K562 (cell line): ENCODE results near the gene TEX28. TPM values are rescaled to one million over a fixed set of nuclear protein-coding genes. Genes with fewer than 3 reads are reported as not detected.

Experiments
- ATAC-seq: fragments of 200-7000 bp; cut with Tn5 transposase; 3 replicates; pipeline ENCODE4 v1.9.1; 2020; ENCODE audit warnings: moderate library complexity
- BruUV-seq: library from RNA; stranded (reverse); fragments of 400-500 nt; replicated peaks from 2 replicates; lab custom pipeline; 2021; lab: Mats Ljungman, UMichigan
- CTCF ChIA-PET: fragments of 300-600 bp; formaldehyde crosslinking; extraction: SDS; loops from one replicate; lab custom pipeline; 2021; ENCODE audit warnings: low intra/inter-chr PET ratio; lab: Yijun Ruan, JAX
- POLR2A ChIA-PET: fragments of 300-600, 350-650 bp; sonication (Branson Sonifier 250); formaldehyde crosslinking; extraction: SDS; loops from one replicate; lab custom pipeline; 2021; ENCODE audit warnings: antibody characterized with exemption, inconsistent platforms; lab: Yijun Ruan, JAX
- DNase-seq, 4 experiments: peaks; one replicate each; pipeline versions ENCODE4 v3.0.0 to v3.0.0-alpha.2; 2011 to 2018; ENCODE audit warnings: low spot score in 3 of 4, mixed read lengths in 3 of 4; ENCODE audit errors: extremely low read depth in 1 of 4
- FAIRE-seq: peaks from 2 replicates; lab custom pipeline; 2011; peaks lifted over from hg19 to GRCh38; lab: Jason Lieb, UNC
- H2AFZ ChIP-seq: 2 replicates; pipeline ENCODE4 v1.6.0; 2011; ENCODE audit warnings: low read depth, low read length, control low read depth, inconsistent platforms
- H3K27ac ChIP-seq: fragments of 200-600 bp; 3 replicates; pipeline ENCODE4 v1.8.0; 2011; ENCODE audit warnings: low read depth, mild to moderate bottlenecking, control low read depth, inconsistent platforms, low read length, moderate library complexity, mixed read lengths; ENCODE audit errors: extremely low read depth
- H3K27me3 ChIP-seq, 2 experiments: fragments of 300-600 bp in 1 of 2; 2 replicates in 1 of 2; 3 replicates in 1 of 2; pipeline versions ENCODE4 v1.6.0 to v1.8.0; 2011; ENCODE audit warnings: inconsistent platforms in 2 of 2, low read length in 2 of 2, mild to moderate bottlenecking in 1 of 2, mixed read lengths in 1 of 2, moderate library complexity in 1 of 2; ENCODE audit not compliant: control insufficient read depth in 2 of 2, insufficient read depth in 2 of 2
- H3K36me3 ChIP-seq: fragments of 300-600 bp; 3 replicates; pipeline ENCODE4 v1.8.0; 2011; ENCODE audit warnings: mild to moderate bottlenecking, low read length, inconsistent platforms; ENCODE audit not compliant: control insufficient read depth, insufficient read depth
- H3K4me1 ChIP-seq, 2 experiments: fragments of 200-600 bp in 1 of 2; replicated peaks in 1 of 2; 2 replicates in 1 of 2; 3 replicates in 1 of 2; pipeline versions ENCODE4 v1.5.1 to v1.8.0; 2011; ENCODE audit warnings: inconsistent platforms in 2 of 2, low read length in 2 of 2, mild to moderate bottlenecking in 1 of 2, mixed read lengths in 1 of 2, moderate library complexity in 1 of 2; ENCODE audit not compliant: control insufficient read depth in 2 of 2, insufficient read depth in 2 of 2
- H3K4me2 ChIP-seq: 2 replicates; pipeline ENCODE4 v1.6.1; 2011; ENCODE audit warnings: low read length, control low read depth, inconsistent platforms, mixed read lengths; ENCODE audit not compliant: insufficient read depth
- H3K4me3 ChIP-seq: fragments of 200-600 bp; sonication (generic), shearing (Covaris generic); 2 replicates; pipeline ENCODE4 v1.5.1; 2016; ENCODE audit warnings: control low read depth, inconsistent platforms
- H3K79me2 ChIP-seq: fragments of 200-600 bp; 3 replicates; pipeline ENCODE4 v1.8.0; 2011; ENCODE audit warnings: low read length, inconsistent platforms; ENCODE audit not compliant: control insufficient read depth, insufficient read depth
- H3K9ac ChIP-seq, 2 experiments: 2 replicates each; pipeline versions ENCODE4 v1.6.0 to v1.6.1; 2011; ENCODE audit warnings: low read depth in 2 of 2, low read length in 2 of 2, control low read depth in 1 of 2, inconsistent platforms in 1 of 2, mild to moderate bottlenecking in 1 of 2, mixed read lengths in 1 of 2; ENCODE audit not compliant: insufficient read depth in 1 of 2
- H3K9me1 ChIP-seq: one replicate; pipeline ENCODE4 v1.6.0; 2011; ENCODE audit warnings: inconsistent platforms, mild to moderate bottlenecking, low read length, moderate library complexity; ENCODE audit not compliant: control insufficient read depth, insufficient read depth
- H3K9me3 ChIP-seq: replicated peaks from 2 replicates; pipeline ENCODE4 v1.5.1; 2011; ENCODE audit warnings: low read depth, low read length, inconsistent platforms; ENCODE audit not compliant: control insufficient read depth, insufficient read depth
- H4K20me1 ChIP-seq: replicated peaks from 2 replicates; pipeline ENCODE4 v1.6.1; 2011; ENCODE audit warnings: low read length, inconsistent platforms, mixed read lengths; ENCODE audit not compliant: control insufficient read depth, insufficient read depth
- AFF4 ChIP-seq: sonication (generic); formaldehyde crosslinking; IDR thresholded peaks from 2 replicates; pipeline ENCODE4 v1.8.0; 2023; ENCODE audit warnings: mild to moderate bottlenecking, missing genetic modification reagents
- ATF3 ChIP-seq, 2 experiments: fragments of 450-650 bp in 1 of 2; sonication (generic) in 1 of 2; formaldehyde crosslinking in 1 of 2; IDR thresholded peaks in 1 of 2; conservative IDR thresholded peaks in 1 of 2; 2 replicates each; pipeline versions ENCODE4 v1.6.1 to v1.8.1; 2016 to 2023; ENCODE audit warnings: mild to moderate bottlenecking in 2 of 2, moderate library complexity in 2 of 2, inconsistent platforms in 1 of 2, missing genetic modification reagents in 1 of 2
- CBX8 ChIP-seq: fragments of 200-600 bp; sonication (generic); IDR thresholded peaks from 2 replicates; pipeline ENCODE4 v1.6.1; 2012; ENCODE audit warnings: borderline replicate concordance, mixed run types, low read depth, mild to moderate bottlenecking, moderate library complexity, mixed read lengths, low read length, control low read depth, inconsistent platforms; ENCODE audit not compliant: poor library complexity, severe bottlenecking; ENCODE audit errors: extremely low read depth
- CHD4 ChIP-seq: fragments of 200-600 bp; sonication (generic); IDR thresholded peaks from 3 replicates; pipeline ENCODE4 v1.6.1; 2012; ENCODE audit warnings: low read depth, mild to moderate bottlenecking, mixed read lengths, low read length, inconsistent platforms; ENCODE audit not compliant: insufficient read depth, insufficient replicate concordance, poor library complexity, severe bottlenecking
- CREBBP ChIP-seq: IDR thresholded peaks from one replicate; pipeline ENCODE4 v1.6.1; 2012; ENCODE audit warnings: low read depth, mild to moderate bottlenecking, control low read depth, inconsistent platforms, low read length
- HDAC3 ChIP-seq: fragments of 450-650 bp; IDR thresholded peaks from 2 replicates; pipeline ENCODE4 v1.6.1; 2018; ENCODE audit warnings: borderline replicate concordance, mild to moderate bottlenecking, moderate library complexity; ENCODE audit not compliant: partially characterized antibody
- MLX ChIP-seq, 2 experiments: fragments of 450-650 bp in 1 of 2; sonication (generic) in 1 of 2; formaldehyde crosslinking; conservative IDR thresholded peaks; 2 replicates each; pipeline versions ENCODE4 v1.4.0 to v1.8.1; 2020 to 2022; ENCODE audit warnings: mild to moderate bottlenecking in 1 of 2, missing genetic modification reagents in 1 of 2
- NR1H2 ChIP-seq: sonication (generic); formaldehyde crosslinking; IDR thresholded peaks from 2 replicates; pipeline ENCODE4 v1.4.0; 2020; ENCODE audit warnings: mild to moderate bottlenecking, missing genetic modification reagents
- NR4A1 ChIP-seq, 2 experiments: fragments of 250-450 bp in 1 of 2; fragments of 450-650 bp in 1 of 2; sonication (Bioruptor Pico) in 1 of 2; IDR thresholded peaks; 2 replicates each; pipeline versions ENCODE4 v1.4.0 to v1.6.1; 2016 to 2020; ENCODE audit warnings: mild to moderate bottlenecking in 2 of 2, missing compliant biosample characterization in 1 of 2, missing genetic modification characterization in 1 of 2, moderate library complexity in 1 of 2
- PHB2 ChIP-seq: fragments of 450-650 bp; IDR thresholded peaks from 2 replicates; pipeline ENCODE4 v1.6.1; 2017; ENCODE audit warnings: low read depth
- SLC30A9 ChIP-seq: fragments of 250-450 bp; sonication (Bioruptor Pico); IDR thresholded peaks from 2 replicates; pipeline ENCODE4 v1.8.0; 2022; ENCODE audit warnings: mild to moderate bottlenecking, moderate library complexity
- TOE1 ChIP-seq, 2 experiments: fragments of 450-650 bp in 1 of 2; sonication (generic) in 1 of 2; formaldehyde crosslinking in 1 of 2; IDR thresholded peaks; 2 replicates each; pipeline versions ENCODE4 v1.7.1 to v1.8.0; 2016 to 2022; ENCODE audit warnings: borderline replicate concordance in 2 of 2, mild to moderate bottlenecking in 2 of 2, antibody characterized with exemption in 1 of 2, inconsistent platforms in 1 of 2, low read depth in 1 of 2, missing genetic modification reagents in 1 of 2, moderate library complexity in 1 of 2
- TRIM24 ChIP-seq, 2 experiments: fragments of 450-650 bp; IDR thresholded peaks; 2 replicates each; pipeline ENCODE4 v1.6.1; 2016
- ZFP1 ChIP-seq: fragments of 450-650 bp; formaldehyde crosslinking; IDR thresholded peaks from 2 replicates; pipeline ENCODE4 v1.4.0; 2020; ENCODE audit warnings: mild to moderate bottlenecking, mixed read lengths
- ZFP36 ChIP-seq: fragments of 150-350 bp; IDR thresholded peaks from 2 replicates; pipeline ENCODE4 v1.6.1; 2018; ENCODE audit warnings: low read length, low read depth; ENCODE audit not compliant: partially characterized antibody
- ZNF232 ChIP-seq: sonication (generic); formaldehyde crosslinking; IDR thresholded peaks from 2 replicates; pipeline ENCODE4 v1.8.0; 2022; ENCODE audit warnings: mild to moderate bottlenecking, missing genetic modification reagents
- WGBS: fragments of 100-300 bp; shearing (Covaris generic); methylation state at CpG from one replicate; pipeline ENCODE4 v1.1.6; 2016; ENCODE audit warnings: low coverage, mixed read lengths; ENCODE audit not compliant: insufficient coverage; ENCODE audit errors: missing lambda C conversion rate; 5-methylcytosine and 5-hydroxymethylcytosine counted together
- in situ Hi-C: fragments of 300-500 bp; cut with MboI; formaldehyde crosslinking; loops from 4 replicates; pipeline ENCODE4 v1.15.0; 2018; ENCODE audit warnings: inconsistent platforms, mixed read lengths
- intact Hi-C: fragments of 100-400 bp; cut with micrococcal nuclease; formaldehyde crosslinking; loops from 2 replicates; pipeline ENCODE4 v1.14.2; 2022
- polyA plus RNA-seq, 8 experiments: library from polyadenylated mRNA; depleted of rRNA in 4 of 8; stranded (reverse) in 5 of 8; unstranded in 3 of 8; fragments of >200 nt; fragmentation: Nextera tagmentation in 2 of 8; fragmentation: Illumina TruSeq in 1 of 8; extraction: Ambion mirVana in 2 of 8; extraction: Trizol in 1 of 8; gene quantifications; 2 replicates each; pipeline versions ENCODE4 v1.2.1 to v1.2.3, GENCODE V29; 2011 to 2014; ENCODE audit warnings: inconsistent platforms in 1 of 8, missing spikeins in 1 of 8
- total RNA-seq, 7 experiments: library from RNA; depleted of rRNA in 6 of 7; stranded (reverse); fragments of >200 nt in 6 of 7; fragmentation: Illumina TruSeq in 2 of 7; extraction: Trizol in 2 of 7; gene quantifications; 2 replicates each; pipeline versions ENCODE4 v1.2.1 to v1.2.3, GENCODE V29; 2011 to 2021; ENCODE audit warnings: low replicate concordance in 1 of 7

The TEX28 gene
- total and polyA plus RNA-seq, 9 of the 15 experiments (the other 6 are each of a cell fraction or from before 2014, with no cell fraction given), result not detected

GRCh38 chrX:154313147-154313546 is 18.2 kb upstream of the TEX28 start:
- CTCF ChIA-PET, result no interaction called here
- FAIRE-seq, result no peak
- no peak overlapping the region for H2AFZ ChIP-seq
- POLR2A ChIA-PET, result no interaction called here
- in situ Hi-C loops (loop anchor here (25.0 kb wide), 1 partner anchor 101 kb away; the partner anchor contains the start of gene OPN1MW2), intact Hi-C loops (no loop called here)
- ATAC-seq, result no peak
- H3K36me3 ChIP-seq, result no peaks in the 10 kb centered on the region
- no peaks in the 10 kb centered on the region for H3K79me2 ChIP-seq
- H3K4me1 ChIP-seq, result peaks cover 2 to 3% of the 10 kb centered on the region in 2 experiments; a peak in 3 of 5 replicates
- H3K27me3 ChIP-seq, result no peaks in the 10 kb centered on the region
- H3K9me3 ChIP-seq, result no peaks in the 10 kb centered on the region
- no peaks in the 10 kb centered on the region for H4K20me1 ChIP-seq
- H3K27ac ChIP-seq, result no peak overlapping the region
- DNase-seq, result no peak
- BruUV-seq, result no TSS peak
- no peak overlapping the region for H3K9ac ChIP-seq
- H3K4me2 ChIP-seq, result no peak overlapping the region
- no peaks in the 10 kb centered on the region for H3K9me1 ChIP-seq
- WGBS, result 71% methylated on average over 5 of the region's 5 CpGs
- no peak overlapping the region for H3K4me3 ChIP-seq
- TF ChIP-seq ZFP1 (CRISPR knock-in tag), result no peak
- no peak for TF ChIP-seq ZNF232 (CRISPR knock-in tag)
- no peak for TF ChIP-seq AFF4
- no peak for TF ChIP-seq CHD4
- no peak for TF ChIP-seq NR4A1 (CRISPR knock-in tag; IDR thresholded peaks at IDR 0.05)
- no peak for TF ChIP-seq NR4A1 (tag; IDR thresholded peaks at IDR 0.05)
- TF ChIP-seq NR1H2 (CRISPR knock-in tag), result no peak
- no peak for TF ChIP-seq SLC30A9 (CRISPR knock-in tag)
- TF ChIP-seq ATF3 (IDR thresholded peaks at IDR 0.05), result no peak
- TF ChIP-seq ATF3 (CRISPR knock-in tag; conservative IDR thresholded peaks at IDR 0.05), result no peak
- no peak for TF ChIP-seq HDAC3
- TF ChIP-seq TOE1 (IDR thresholded peaks at IDR 0.05; ENCODE audit: borderline replicate concordance), result no peak
- no peak for TF ChIP-seq TOE1 (CRISPR knock-in tag; IDR thresholded peaks at IDR 0.05; ENCODE audit: borderline replicate concordance, low read depth)
- no peak for TF ChIP-seq PHB2
- no peak for TF ChIP-seq ZFP36
- TF ChIP-seq CBX8, result no peak
- TF ChIP-seq CREBBP, result no peak
- TF ChIP-seq MLX (CRISPR knock-in tag; conservative IDR thresholded peaks at IDR 0.05), result no peak
- no peak for TF ChIP-seq TRIM24 (IDR thresholded peaks at IDR 0.05)
